Stimulated activated CD4-positive, alpha-beta T cell treated with anti-CD3 and anti-CD28 coated beads, Interleukin-2, amount 100 ng/mL, for 4 hours (primary cell): ENCODE results near the gene BCAR1.
"Not testable (repeated sequence)": the region's sequence is repeated elsewhere in the genome, so short reads cannot be mapped to it uniquely, and the experiment has no call there.

ENCODE experiments used
- DNase-seq: peaks from one replicate; pipeline ENCODE4 v3.0.0-alpha.2; 2020; ENCODE audit warnings: low read depth

Gene BCAR1

GRCh38 chr16:75224306-75225082 is 26.9 kb downstream of the BCAR1 start:
- DNase-seq: no peak

- not testable (repeated sequence) for DNase-seq
Observed at GRCh38 chr16:75223129-75223528, 28.3 kb downstream of the BCAR1 start.

DNA sequence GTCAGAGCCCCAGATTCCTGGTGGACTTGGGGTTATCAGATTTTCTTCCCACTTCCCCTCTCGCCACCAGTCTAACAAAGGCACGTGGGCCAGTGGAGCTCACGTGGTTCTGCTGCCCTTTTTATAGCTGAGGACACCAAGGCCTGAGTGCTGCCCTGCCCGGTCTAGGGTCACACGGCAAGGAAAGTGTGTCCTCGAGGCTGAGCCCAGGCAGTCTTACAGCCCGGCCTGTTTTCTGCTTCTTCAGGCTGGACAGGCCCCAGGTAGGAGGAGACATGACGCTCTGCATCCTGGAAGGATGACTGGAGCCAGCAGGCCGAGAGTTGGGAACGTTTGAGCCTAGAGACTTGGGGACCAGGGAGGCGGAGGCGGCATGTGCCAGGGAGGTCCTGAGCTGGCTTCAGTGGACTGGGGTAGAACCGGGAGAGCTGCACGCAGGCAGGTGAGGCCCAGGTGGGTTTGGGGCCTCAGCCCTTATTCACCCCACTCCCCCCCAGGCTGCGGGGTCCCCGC is 29.1 kb downstream of the BCAR1 start:
- no peak for DNase-seq

DNA sequence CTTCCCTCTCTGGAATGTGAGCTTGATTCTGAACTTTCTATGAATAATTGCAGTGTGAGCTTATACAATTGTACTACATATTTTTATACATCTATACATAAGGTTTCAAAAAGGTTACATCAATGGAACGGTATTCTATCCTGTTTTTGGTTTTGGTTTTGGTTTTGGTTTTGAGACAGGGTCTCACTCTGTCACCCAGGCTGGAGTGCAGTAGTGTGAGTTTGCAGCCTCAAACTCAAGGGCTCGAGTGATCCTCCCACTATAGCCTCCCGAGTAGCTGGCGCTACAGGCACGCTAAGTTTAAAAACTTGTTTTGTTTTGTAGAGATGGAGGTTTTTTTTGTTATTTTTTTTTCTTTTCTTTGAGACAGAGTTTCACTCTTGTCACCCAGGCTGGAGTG is 31.6 kb downstream of the BCAR1 start:
- DNase-seq: no peak

- DNase-seq: no peak
Observed at GRCh38 chr16:75219088-75219487, 32.3 kb downstream of the BCAR1 start.

GRCh38 chr16:75218256-75219076 is 33.0 kb downstream of the BCAR1 start, which contains the start of gene CTRB1:
Gene CTRB1 (plus strand): TSS chr16:75218988. CDS start chr16:75219008, 20 bp downstream.
- DNase-seq: no peak

- DNase-seq: no peak
Observed at GRCh38 chr16:75217389-75217851, 34.0 kb downstream of the BCAR1 start.

- no peak for DNase-seq
Observed at GRCh38 chr16:75216576-75216975, 34.8 kb downstream of the BCAR1 start.

GRCh38 chr16:75216127-75216526 is 35.3 kb downstream of the BCAR1 start:
- no peak for DNase-seq

DNA sequence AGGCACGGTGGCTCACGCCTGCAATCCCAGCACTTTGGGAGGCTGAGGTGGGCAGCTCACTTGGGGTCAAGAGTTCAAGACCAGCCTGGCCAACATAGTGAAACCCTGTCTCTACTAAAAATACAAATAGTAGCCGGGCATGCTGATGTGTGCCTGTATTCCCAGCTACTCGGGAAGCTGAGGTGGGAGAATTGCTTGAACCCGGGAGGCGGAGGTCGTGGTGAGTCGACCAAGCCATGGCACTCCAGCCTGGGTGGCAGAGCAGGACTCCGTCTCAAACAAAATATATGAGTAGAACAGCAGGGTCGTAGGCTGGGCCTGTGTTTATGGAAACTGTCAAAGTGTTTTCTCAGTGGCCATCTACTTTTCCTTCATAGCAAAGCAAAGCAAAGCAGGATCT is 40.1 kb downstream of the BCAR1 start:
- DNase-seq: not testable (repeated sequence)

GRCh38 chr16:75209944-75210343 is 41.5 kb downstream of the BCAR1 start:
- no peak for DNase-seq

- DNase-seq: not testable (repeated sequence)
Observed at GRCh38 chr16:75209514-75209913, 41.9 kb downstream of the BCAR1 start.

- DNase-seq: no peak
Observed at GRCh38 chr16:75208861-75209505, 42.4 kb downstream of the BCAR1 start.

DNA sequence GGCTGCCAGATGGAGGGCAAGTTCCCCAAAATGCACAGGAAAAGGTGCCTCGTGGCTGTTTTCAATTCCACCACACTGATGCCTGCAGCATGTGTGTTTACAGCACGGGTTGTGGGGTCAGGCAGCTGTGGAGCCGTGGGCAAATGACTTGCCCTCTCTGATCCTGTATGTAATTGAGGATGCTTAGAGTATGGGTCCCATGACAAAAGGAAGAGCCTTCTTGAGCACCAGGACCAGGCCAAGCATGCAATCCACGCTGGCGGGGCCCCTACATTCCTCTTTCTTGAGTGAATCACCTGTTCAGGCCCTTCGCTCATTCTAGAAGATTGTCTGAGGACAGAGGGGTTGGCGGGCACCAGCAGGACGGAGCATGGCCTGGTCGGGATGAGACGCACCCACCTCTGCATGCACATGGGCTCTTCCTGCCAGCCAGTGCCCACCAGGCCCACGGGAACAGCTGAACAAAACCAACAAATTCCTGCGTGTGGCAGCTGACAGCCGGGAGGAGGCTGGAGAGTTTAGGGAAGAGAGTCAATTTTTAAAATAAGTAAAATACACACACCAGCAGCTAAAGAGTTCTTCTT is 43.1 kb downstream of the BCAR1 start:
- DNase-seq: no peak

DNA sequence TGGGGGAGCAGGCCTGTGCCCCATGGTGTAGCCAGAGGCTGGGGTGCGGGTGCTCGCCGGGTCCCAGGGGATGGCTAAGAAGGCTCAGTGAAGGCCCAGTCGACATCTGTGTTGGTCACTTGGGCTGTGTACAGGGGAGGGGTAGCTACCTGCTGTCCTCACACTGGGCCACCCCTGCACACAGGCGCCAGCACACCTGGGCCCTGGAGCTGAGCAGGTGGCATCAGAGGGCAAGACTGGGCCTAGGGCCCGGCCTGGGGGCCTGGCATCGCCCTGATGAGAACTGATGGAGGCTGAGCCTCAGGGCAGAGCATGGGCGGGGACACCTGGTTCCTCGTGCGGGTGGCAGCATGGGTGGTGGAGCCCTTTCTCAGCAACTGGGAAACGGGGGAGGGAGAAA is 43.6 kb downstream of the BCAR1 start:
- DNase-seq: no peak

DNA sequence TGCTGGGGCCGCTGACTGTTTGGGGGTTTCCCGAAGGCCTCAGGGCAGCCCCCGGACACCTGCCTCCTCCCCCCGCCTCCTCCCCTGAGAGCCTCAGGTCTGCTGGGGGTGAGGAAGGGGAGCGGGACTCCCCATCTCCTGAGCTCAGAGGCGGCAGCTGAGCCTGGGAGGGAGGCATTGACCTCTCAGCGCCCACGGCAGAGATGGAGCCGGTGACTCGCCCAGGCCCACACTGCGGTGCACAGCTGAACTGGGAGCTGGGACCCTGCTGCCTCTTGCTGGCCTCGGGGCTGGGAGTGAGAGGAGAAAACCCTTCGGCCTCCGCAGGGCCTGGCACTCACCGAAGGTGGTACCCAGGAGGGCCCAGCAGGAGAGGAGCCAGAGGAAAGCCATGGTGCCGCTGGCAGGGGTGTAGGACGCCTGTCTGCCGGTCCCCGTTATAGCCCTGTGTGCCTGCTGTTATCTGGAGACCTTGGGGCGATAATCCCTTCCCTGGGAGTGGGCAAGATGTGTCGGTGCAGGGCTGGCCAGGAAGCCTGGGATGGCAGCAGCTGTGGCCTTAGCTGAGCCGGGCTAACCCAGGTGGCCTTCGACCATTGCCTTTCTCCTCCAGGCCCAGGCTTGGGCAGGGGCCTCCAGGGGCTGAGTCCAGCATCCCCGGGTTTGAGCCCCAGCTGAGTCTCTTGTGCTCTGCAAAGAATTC is 44.5 kb downstream of the BCAR1 start, which contains the start of gene CTRB2:
TSS of gene CTRB2 (minus strand) at position 413 of the 703 bp plus-strand sequence. CDS start at position 393, 20 bp downstream.
- no peak for DNase-seq

- not testable (repeated sequence) for DNase-seq
Observed at GRCh38 chr16:75205961-75206748, 45.3 kb downstream of the BCAR1 start.

DNA sequence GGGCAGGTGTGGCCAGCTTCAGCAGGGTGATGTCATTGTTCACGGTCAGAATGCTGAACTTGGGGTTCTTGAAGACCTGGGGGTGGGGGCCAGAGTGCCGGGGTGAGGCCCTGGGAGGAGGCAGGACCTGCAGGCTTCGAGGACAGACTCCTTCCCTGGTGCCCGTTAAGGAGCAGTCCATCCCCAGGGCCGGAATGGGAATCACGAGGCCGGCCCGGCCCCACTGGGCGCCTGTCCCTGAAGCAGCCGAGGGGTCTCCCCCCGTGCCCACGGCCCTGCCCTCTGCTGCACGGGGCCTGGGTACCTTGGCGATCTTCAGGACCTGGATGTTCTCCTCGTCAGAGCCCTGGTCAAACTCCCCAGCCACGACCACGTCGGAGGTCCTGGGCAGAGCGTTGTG is 46.0 kb downstream of the BCAR1 start:
- not testable (repeated sequence) for DNase-seq

DNA sequence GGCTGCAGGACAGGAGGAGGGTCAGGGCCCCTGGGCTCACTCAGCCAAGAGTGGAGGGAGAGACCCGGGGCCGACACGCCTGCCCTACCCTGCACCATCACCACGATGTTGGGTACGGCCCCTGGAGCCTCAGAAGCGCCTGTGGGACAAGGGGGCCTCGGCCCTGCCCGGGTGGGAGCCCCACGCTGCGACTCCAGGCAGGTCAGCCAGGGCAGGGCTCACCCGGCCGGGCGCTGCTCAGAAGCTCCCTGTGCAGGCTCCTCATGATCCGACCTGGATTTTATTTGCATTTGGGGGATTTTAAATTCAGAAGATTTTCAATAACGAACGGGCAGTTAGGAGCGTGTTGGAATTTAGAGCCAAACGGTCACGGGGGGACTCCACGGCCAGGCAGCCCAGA is 46.5 kb downstream of the BCAR1 start:
- DNase-seq: not testable (repeated sequence)

DNA sequence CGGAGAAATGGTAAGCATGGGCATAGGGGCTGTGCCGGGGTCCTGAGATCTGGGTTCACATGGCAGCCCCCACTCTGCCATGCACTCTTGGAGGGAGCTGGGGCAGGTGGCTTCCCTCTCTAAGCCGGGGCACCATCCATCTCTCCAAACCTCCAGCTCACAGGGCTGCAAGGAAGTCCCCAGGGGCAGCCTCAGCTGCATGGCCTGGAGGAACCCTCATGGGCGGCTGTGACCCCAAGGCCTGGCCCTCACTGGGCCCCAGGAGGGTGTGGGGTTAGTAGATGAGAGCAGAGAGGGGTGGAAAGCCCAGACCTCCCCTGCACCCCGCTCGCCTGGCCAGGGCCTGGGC is 47.0 kb downstream of the BCAR1 start:
- DNase-seq: no peak
